Putamen (tissue), 1 donor: ENCODE results near the gene TPX2.
"Not testable (repeated sequence)": the region's sequence is repeated elsewhere in the genome, so short reads cannot be mapped to it uniquely, and the experiment has no call there.

Experiments
- DNase-seq: peaks from one replicate; pipeline ENCODE4 v3.0.0-alpha.2; 2016; ENCODE audit warnings: low spot score

The TPX2 gene

GRCh38 chr20:31811796-31812728, 73.0 kb downstream of the TPX2 start:
- DNase-seq: no peak

- DNase-seq: no peak
These were observed 74.5 kb downstream of the TPX2 start for GRCh38 chr20:31813611-31814010.

DNA sequence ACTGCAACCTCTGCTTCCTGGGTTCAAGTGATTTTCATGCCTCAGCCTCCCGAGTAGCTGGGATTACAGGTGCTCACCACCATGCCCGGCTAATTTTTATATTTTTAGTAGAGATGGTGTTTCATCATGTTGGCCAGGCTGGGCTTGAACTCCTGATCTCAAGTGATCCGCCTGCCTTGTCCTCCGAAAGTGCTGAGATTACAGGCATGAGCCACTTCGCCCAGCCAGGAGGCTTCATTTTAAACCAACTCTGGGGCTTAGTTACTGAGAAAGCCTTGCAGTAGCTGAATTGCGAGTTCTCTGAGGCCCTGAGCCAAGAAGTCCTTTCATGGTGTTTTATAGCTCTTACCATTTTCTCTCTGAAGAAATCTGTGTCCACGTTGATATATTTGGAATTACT, 75.1 kb downstream of the TPX2 start:
- not testable (repeated sequence) for DNase-seq

- no peak for DNase-seq
These were observed 76.5 kb downstream of the TPX2 start for GRCh38 chr20:31815408-31816188.

GRCh38 chr20:31816221-31816620, 77.1 kb downstream of the TPX2 start:
- no peak for DNase-seq

DNA sequence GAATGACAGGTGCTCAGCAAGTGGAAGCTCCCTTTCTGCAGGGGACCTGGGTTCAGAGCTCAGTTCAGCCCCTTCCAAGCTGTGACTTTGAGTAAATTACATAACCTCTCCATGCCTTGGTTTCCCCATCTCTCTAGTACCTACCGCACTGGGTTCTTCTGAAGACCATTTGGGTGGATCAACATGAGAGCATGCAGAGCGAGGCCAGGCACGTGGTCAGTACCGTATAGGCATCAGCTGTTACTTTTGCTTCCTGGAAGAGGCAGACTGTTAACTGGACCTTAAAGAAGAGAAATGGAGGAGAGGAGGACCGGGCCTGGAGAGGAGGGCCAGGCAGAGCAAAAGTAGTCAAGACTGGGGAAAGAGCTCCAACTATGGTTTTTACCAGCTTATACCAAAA, 78.4 kb downstream of the TPX2 start:
- no peak for DNase-seq

- no peak for DNase-seq
These were observed 79.4 kb downstream of the TPX2 start for GRCh38 chr20:31818376-31818908.

- no peak for DNase-seq
These were observed 80.1 kb downstream of the TPX2 start, which contains the start of gene MYLK2 for GRCh38 chr20:31819083-31819784. Gene MYLK2 (plus strand): TSS chr20:31819356. CDS start chr20:31819581, 225 bp downstream.

GRCh38 chr20:31820228-31820627, 81.1 kb downstream of the TPX2 start:
- no peak for DNase-seq

- DNase-seq: no peak
These were observed 82.3 kb downstream of the TPX2 start for GRCh38 chr20:31821427-31821826.

GRCh38 chr20:31822421-31823330, 83.6 kb downstream of the TPX2 start:
- peak; percentile 46 for DNase-seq

DNA sequence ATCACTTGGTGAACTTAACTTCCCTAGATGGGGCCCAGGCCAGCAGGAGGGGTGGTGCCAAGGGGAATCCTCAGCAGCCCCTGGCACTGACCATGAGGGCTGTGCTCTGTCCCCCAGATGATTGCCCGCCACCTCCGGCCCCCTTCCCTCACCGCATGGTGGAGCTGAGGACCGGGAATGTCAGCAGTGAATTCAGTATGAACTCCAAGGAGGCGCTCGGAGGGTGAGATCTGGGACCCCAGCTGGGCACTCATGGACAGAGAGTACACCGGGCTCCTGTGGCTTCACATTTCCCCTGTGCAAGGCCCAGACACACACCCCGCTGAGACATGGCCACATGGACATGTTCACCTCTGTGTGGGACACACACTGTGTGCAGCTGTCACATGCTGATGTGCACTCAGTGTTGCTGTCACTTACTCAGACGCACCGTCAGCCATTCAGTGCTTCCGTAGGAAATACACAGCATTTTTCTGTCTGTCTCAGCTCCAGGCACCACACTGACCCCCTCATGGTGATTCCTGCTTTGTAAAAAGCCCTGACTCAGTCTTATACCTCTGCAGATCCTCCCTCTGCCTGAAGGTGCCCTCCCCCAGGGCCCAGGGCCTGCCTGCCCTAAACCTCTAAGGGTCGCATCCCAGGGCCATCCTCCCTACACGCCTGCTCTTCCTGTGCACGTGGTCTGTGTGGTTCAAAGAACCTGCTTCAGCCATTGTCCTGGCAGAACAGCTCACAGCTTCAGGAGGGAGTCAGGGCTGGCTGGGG, 84.5 kb downstream of the TPX2 start:
- no peak for DNase-seq

GRCh38 chr20:31824125-31824485, 85.0 kb downstream of the TPX2 start:
- DNase-seq: no peak

DNA sequence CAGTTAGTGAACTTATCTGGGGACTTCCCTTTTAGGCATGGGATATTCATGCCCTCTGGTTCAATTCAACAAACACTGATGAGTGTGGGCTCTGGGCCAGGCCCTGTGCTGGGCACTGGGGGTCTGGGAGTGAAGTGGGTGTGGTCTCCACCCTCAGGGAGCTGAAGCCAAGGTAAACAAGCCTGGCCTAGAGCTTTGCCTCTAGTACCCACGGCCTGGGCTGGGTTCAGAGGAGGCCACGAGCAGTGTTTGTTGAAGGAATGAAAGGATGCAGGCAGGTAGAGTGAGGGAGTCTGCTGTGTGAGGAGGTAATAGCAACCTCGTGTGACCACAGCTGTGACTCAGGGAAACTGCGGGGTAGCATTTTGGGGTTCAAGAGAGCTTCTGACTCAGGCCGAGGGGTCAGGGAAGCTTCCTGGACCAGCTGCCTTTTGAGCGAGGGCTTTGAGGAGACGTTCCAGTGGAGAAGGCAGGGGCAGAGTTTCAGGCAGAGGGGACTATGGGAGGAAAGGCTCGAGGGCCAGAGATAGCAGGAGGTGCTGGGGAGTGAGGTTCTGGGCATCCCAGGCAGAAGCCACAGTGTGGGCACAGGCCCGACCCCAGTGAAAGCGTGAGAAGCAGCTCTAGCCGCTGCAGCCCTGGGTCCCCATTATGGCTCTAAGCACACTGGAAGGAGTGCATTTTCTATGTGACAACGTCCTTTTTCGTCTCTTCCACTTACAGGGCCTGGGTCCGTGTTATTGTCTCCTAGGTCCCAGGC, 85.6 kb downstream of the TPX2 start:
- no peak for DNase-seq

DNA sequence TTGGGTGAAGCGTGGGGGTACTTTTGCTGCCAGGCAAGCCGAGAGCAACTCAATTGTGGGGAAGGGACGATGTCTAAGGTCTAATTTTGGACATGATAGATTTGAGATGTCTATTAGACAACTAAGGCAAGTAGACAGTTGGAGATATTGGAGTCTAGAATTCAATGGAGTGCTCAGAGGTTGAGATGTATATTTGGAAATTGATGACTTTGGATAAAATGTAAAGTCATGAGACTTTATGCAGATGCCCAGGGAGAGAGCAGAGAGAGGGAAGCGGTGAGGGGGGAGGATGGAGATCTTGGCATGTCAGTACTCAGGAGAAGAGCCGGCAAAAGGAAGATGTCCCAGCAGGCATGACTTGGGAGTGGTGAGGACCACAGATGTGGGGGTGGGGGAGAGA, 87.0 kb downstream of the TPX2 start:
- DNase-seq: no peak

- no peak for DNase-seq
These were observed 88.0 kb downstream of the TPX2 start for GRCh38 chr20:31827059-31827458.

- not testable (repeated sequence) for DNase-seq
These were observed 88.9 kb downstream of the TPX2 start for GRCh38 chr20:31828016-31828415.

GRCh38 chr20:31829731-31830130, 90.6 kb downstream of the TPX2 start:
- no peak for DNase-seq

DNA sequence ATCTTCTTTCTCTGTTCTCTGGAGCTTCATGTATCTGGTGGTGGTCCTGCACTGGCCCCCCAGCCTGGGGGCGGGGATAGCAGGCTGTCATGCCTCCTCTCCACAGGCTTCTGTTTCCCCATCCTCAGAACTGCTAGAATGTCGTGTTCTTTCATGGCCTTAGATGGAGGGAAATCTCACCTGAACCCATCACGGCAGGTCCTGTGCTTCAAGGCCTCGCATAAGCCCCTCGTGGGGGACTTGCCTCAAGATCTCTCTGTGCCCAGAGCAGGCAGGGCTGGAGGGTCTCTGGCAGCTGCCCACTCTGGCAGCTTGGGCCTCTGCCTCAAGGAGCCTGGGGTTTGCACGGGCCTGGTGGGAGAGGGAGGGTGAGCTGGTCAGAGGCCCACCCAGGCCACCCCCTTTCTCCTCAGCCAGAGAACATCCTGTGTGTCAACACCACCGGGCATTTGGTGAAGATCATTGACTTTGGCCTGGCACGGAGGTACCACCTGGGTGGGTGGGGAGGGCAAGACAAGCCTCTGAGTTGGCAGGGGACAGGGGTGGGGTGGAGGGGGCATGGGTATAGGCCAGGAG, 91.4 kb downstream of the TPX2 start:
- no peak for DNase-seq
